AG04450 (cell line): ENCODE results near the gene TXK. TPM values are rescaled to one million over a fixed set of nuclear protein-coding genes. Genes with fewer than 3 reads are reported as not detected.

Experiments
- CTCF ChIA-PET: fragments of 300-600, 350-600 bp; formaldehyde crosslinking; extraction: SDS; loops from one replicate; lab custom pipeline; 2022; ENCODE audit warnings: antibody characterized with exemption, inconsistent platforms; lab: Charles Lee
- POLR2A ChIA-PET: fragments of 350-600 bp; formaldehyde crosslinking; extraction: SDS; loops from one replicate; lab custom pipeline; 2021; ENCODE audit warnings: antibody characterized with exemption, inconsistent platforms; lab: Yijun Ruan, JAX
- DNase-seq: peaks from one replicate; pipeline ENCODE4 v3.0.0-alpha.2; 2011; ENCODE audit warnings: low read depth, low spot score
- H3K27ac ChIP-seq: one replicate; pipeline ENCODE4 v1.5.1; 2012; ENCODE audit warnings: low read depth, low read length, control low read depth
- H3K27me3 ChIP-seq: one replicate; pipeline ENCODE4 v1.6.0; 2012; ENCODE audit warnings: low read length; ENCODE audit not compliant: control insufficient read depth, insufficient read depth
- H3K4me3 ChIP-seq: 2 replicates; pipeline ENCODE4 v1.5.1; 2011; ENCODE audit warnings: mild to moderate bottlenecking, low read depth, low read length, control low read depth
- H3K9me3 ChIP-seq: 2 replicates; pipeline ENCODE4 v1.5.1; 2012; ENCODE audit warnings: low read length; ENCODE audit not compliant: control insufficient read depth, insufficient read depth
- polyA minus RNA-seq: library from RNA; depleted of rRNA, polyadenylated mRNA; stranded (reverse); fragments of >200 nt; gene quantifications from 2 replicates; pipeline ENCODE4 v1.2.3, GENCODE V29; 2011; rRNA and poly(A)+ RNA removed
- polyA plus RNA-seq: library from polyadenylated mRNA; depleted of rRNA; stranded (reverse); fragments of >200 nt; gene quantifications from 2 replicates; pipeline ENCODE4 v1.2.3, GENCODE V29; 2011; rRNA removed
- TF ChIP-seq, protein P1 (sequence below): IDR thresholded peaks from 2 replicates; pipeline ENCODE4 v1.5.1; 2011; ENCODE audit warnings: low read depth, low read length, control low read depth, inconsistent platforms

The TXK gene
- polyA plus RNA-seq, result not detected in 2 replicates
- polyA minus RNA-seq, result not detected in 2 replicates

DNA sequence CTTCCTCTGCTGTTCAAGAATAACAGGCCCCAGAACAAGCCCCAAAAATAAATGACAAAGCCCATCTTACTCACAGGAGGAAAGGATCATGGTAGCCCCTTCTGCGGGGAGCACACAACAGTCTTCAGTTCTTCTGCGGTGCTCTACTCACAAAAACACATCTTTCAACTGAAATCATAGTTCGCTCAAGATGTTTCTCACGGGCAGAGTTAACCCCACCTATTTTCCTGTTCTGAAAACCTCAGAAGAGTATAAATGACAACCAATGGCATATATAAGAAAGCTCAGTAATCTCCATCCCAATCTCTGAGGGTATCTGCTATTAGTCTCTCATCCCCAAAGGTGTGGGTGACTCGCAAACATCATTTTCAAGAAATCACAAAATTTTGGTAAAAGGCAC is at the start of gene TXK:
Gene TXK (minus strand): TSS at position 170 of the 400 bp plus-strand sequence. CDS start 80 bp downstream, at position 90.
- no peaks in the 10 kb centered on the region for H3K27me3 ChIP-seq
- no peak within 1 kb of the TSS for H3K4me3 ChIP-seq
- H3K9me3 ChIP-seq, result no peaks in the 10 kb centered on the region; the same call in 1 of the 2 replicates
- DNase-seq, result no peak
- TF ChIP-seq, protein P1, sequence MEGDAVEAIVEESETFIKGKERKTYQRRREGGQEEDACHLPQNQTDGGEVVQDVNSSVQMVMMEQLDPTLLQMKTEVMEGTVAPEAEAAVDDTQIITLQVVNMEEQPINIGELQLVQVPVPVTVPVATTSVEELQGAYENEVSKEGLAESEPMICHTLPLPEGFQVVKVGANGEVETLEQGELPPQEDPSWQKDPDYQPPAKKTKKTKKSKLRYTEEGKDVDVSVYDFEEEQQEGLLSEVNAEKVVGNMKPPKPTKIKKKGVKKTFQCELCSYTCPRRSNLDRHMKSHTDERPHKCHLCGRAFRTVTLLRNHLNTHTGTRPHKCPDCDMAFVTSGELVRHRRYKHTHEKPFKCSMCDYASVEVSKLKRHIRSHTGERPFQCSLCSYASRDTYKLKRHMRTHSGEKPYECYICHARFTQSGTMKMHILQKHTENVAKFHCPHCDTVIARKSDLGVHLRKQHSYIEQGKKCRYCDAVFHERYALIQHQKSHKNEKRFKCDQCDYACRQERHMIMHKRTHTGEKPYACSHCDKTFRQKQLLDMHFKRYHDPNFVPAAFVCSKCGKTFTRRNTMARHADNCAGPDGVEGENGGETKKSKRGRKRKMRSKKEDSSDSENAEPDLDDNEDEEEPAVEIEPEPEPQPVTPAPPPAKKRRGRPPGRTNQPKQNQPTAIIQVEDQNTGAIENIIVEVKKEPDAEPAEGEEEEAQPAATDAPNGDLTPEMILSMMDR, result no peak
- no peak within 1 kb of the TSS for H3K27ac ChIP-seq
- ChIA-PET CTCF (interaction anchor here (1.9 kb wide), 1 partner anchor 10 kb away, joined by 5 read pairs; no protein-coding TSS in a partner anchor), POLR2A (no interaction called here)

DNA sequence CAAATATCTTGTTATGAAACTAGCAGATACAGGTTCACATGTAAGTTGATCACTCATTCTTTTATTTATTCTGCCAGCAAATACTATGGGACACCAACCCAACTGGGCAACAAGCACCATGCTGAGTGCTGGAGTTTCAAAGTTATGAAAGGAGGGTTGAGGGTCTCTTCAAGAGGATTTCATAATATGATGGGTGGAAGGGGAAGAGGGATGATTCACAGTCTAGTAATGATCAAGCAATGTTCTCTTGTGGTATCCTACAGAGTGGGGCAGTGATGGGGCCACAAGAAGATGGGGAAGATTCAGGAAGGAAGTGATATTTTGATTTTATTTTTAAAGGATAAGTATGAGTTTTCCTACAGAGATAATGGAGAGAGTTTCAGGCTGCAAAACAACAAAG is 46.2 kb upstream of the TXK start:
- H3K27ac ChIP-seq, result no peak overlapping the region
- H3K9me3 ChIP-seq, result no peaks in the 10 kb centered on the region
- ChIA-PET POLR2A (no interaction called here), CTCF (no interaction called here)
- H3K4me3 ChIP-seq, result no peak overlapping the region
- no peak for DNase-seq
- TF ChIP-seq, protein P1, result no peak
- no peaks in the 10 kb centered on the region for H3K27me3 ChIP-seq

DNA sequence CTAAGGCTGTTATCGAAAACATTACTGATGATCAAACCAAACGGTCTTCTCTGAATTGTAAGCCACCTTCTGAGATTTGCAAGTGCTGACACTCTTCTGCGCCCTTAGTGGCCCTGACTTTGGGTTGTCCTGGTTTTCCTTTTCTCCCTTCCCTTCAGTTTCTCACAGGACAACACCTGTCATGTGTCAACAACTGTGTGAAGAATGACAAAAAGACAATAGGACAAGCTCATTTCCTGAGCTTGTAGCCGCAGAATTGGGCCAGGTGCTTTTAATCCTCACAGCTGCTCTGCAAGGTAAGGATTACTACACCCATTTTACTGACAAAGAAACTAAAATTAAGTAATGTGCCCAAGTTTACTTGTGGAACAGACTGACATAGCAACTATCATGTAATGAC is 44.9 kb upstream of the TXK start:
- H3K27ac ChIP-seq, result no peak overlapping the region
- ChIA-PET POLR2A (no interaction called here), CTCF (no interaction called here)
- H3K9me3 ChIP-seq, result no peaks in the 10 kb centered on the region
- H3K27me3 ChIP-seq, result no peaks in the 10 kb centered on the region
- no peak for DNase-seq
- TF ChIP-seq, protein P1, result no peak
- H3K4me3 ChIP-seq, result no peak overlapping the region

DNA sequence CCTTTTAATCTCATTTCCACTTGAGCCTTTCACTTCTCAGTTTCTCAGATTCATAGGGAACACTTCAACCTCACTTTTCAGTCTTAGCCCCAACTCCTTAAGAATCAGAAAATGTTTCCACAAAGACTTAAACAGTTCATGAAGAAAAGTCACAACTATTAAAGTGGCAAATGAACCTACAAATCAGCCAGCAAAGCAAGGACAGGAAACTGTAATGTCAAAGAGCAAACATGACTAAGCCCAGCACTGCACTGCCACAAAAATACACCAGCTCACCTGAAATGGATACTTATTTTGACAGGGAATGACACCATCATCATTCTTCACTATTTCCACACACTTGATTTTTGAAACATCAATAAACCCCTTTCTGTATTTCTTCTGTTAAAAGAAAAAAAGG is 41.8 kb upstream of the TXK start:
- TF ChIP-seq, protein P1, result no peak
- no peak overlapping the region for H3K4me3 ChIP-seq
- H3K9me3 ChIP-seq, result no peaks in the 10 kb centered on the region
- ChIA-PET CTCF (no interaction called here), POLR2A (no interaction called here)
- no peak overlapping the region for H3K27ac ChIP-seq
- H3K27me3 ChIP-seq, result no peaks in the 10 kb centered on the region
- DNase-seq, result no peak

DNA sequence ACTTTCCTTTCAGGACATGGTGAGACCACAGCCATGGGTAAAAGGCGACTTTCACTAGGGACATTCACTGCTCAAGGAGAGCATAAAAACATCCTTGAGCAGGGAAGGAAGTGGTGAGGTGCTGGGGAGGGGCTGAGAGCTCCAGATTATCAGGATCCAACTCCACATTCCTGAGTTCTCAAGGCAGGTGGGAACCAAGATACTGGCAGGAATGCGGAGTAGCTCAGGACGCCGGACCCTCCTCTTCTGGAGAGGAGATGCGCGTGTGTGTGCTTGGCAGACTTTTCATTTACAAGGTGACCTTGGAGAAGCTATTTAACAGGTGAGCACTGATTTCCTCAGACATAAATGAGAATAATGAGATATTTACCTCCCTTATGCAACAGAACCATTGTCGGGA is 41.3 kb upstream of the TXK start:
- ChIA-PET POLR2A (no interaction called here), CTCF (interaction anchor here (0.7 to 1.0 kb wide), 2 partner anchors 35 to 339 kb away, joined by 3 read pairs; no protein-coding TSS in a partner anchor)
- H3K27ac ChIP-seq, result no peak overlapping the region
- H3K4me3 ChIP-seq, result no peak overlapping the region
- no peaks in the 10 kb centered on the region for H3K27me3 ChIP-seq
- TF ChIP-seq, protein P1, result no peak
- DNase-seq, result no peak
- H3K9me3 ChIP-seq, result no peaks in the 10 kb centered on the region
